ENCODE data around the gene JPH4.
"Not testable (repeated sequence)": the region's sequence is repeated elsewhere in the genome, so short reads cannot be mapped to it uniquely, and the experiment has no call there.

Gene JPH4

GRCh38 chr14:23608454-23608853, 29.9 kb upstream of the JPH4 start:
- no peak for DNase-seq

GRCh38 chr14:23605931-23606585, 27.5 kb upstream of the JPH4 start:
- DNase-seq = no peak

GRCh38 chr14:23604675-23605170, 26.1 kb upstream of the JPH4 start:
- DNase-seq = no peak

GRCh38 chr14:23604148-23604547, 25.6 kb upstream of the JPH4 start:
- no peak for DNase-seq

GRCh38 chr14:23603103-23603502, 24.5 kb upstream of the JPH4 start:
- no peak for DNase-seq

- no peak for DNase-seq
Measured at GRCh38 chr14:23602181-23603095, 23.8 kb upstream of the JPH4 start.

- DNase-seq = no peak
Measured at GRCh38 chr14:23601845-23602180, 23.2 kb upstream of the JPH4 start.

- DNase-seq = no peak
Measured at GRCh38 chr14:23601424-23601823, 22.8 kb upstream of the JPH4 start.

- no peak for DNase-seq
Measured at GRCh38 chr14:23600806-23601205, 22.2 kb upstream of the JPH4 start.

- no peak for DNase-seq
Measured at GRCh38 chr14:23600322-23600707, 21.7 kb upstream of the JPH4 start.

- DNase-seq = not testable (repeated sequence)
Measured at GRCh38 chr14:23594191-23594590, 15.6 kb upstream of the JPH4 start.

GRCh38 chr14:23590198-23590597, 11.6 kb upstream of the JPH4 start:
- no peak for DNase-seq

GRCh38 chr14:23589606-23590005, 11.0 kb upstream of the JPH4 start:
- DNase-seq = no peak

- peak; percentile 89 for DNase-seq
Measured at GRCh38 chr14:23588884-23589598, 10.5 kb upstream of the JPH4 start.

- not testable (repeated sequence) for DNase-seq
Measured at GRCh38 chr14:23584527-23585203, 6.1 kb upstream of the JPH4 start.

GRCh38 chr14:23583761-23584526, 5.4 kb upstream of the JPH4 start:
- DNase-seq = not testable (repeated sequence)

- no peak for DNase-seq
Measured at GRCh38 chr14:23582906-23583760, 4.5 kb upstream of the JPH4 start.

- no peak for DNase-seq
Measured at GRCh38 chr14:23580948-23581281, 2.3 kb upstream of the JPH4 start.

- DNase-seq = no peak
Measured at GRCh38 chr14:23580152-23580926, 1.7 kb upstream of the JPH4 start.

GRCh38 chr14:23579739-23580138, 1.1 kb upstream of the JPH4 start:
- no peak for DNase-seq

- no peak for DNase-seq
Measured at GRCh38 chr14:23579311-23579630, 681 bp upstream of the JPH4 start.
